ENCODE data around the gene STK24.

- TF ChIP-seq, protein P1, sequence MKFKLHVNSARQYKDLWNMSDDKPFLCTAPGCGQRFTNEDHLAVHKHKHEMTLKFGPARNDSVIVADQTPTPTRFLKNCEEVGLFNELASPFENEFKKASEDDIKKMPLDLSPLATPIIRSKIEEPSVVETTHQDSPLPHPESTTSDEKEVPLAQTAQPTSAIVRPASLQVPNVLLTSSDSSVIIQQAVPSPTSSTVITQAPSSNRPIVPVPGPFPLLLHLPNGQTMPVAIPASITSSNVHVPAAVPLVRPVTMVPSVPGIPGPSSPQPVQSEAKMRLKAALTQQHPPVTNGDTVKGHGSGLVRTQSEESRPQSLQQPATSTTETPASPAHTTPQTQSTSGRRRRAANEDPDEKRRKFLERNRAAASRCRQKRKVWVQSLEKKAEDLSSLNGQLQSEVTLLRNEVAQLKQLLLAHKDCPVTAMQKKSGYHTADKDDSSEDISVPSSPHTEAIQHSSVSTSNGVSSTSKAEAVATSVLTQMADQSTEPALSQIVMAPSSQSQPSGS (IDR thresholded peaks at IDR 0.05; ENCODE audit: low read length) = no peak
- TF ChIP-seq, protein P2, sequence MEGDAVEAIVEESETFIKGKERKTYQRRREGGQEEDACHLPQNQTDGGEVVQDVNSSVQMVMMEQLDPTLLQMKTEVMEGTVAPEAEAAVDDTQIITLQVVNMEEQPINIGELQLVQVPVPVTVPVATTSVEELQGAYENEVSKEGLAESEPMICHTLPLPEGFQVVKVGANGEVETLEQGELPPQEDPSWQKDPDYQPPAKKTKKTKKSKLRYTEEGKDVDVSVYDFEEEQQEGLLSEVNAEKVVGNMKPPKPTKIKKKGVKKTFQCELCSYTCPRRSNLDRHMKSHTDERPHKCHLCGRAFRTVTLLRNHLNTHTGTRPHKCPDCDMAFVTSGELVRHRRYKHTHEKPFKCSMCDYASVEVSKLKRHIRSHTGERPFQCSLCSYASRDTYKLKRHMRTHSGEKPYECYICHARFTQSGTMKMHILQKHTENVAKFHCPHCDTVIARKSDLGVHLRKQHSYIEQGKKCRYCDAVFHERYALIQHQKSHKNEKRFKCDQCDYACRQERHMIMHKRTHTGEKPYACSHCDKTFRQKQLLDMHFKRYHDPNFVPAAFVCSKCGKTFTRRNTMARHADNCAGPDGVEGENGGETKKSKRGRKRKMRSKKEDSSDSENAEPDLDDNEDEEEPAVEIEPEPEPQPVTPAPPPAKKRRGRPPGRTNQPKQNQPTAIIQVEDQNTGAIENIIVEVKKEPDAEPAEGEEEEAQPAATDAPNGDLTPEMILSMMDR (IDR thresholded peaks at IDR 0.05; ENCODE audit: control extremely low read depth in 1 of 3, insufficient read depth in 1 of 3, low read depth in 1 of 3, low read length in 3 of 3) = no peak
- TF ChIP-seq EP300 (IDR thresholded peaks at IDR 0.05; ENCODE audit: borderline replicate concordance in 1 of 2, low read depth in 2 of 2, low read length in 2 of 2) = no peak
These were observed 171.1 kb downstream of the STK24 start for GRCh38 chr13:98405690-98406344.
